ENCODE data around the gene LRMDA.

DNA sequence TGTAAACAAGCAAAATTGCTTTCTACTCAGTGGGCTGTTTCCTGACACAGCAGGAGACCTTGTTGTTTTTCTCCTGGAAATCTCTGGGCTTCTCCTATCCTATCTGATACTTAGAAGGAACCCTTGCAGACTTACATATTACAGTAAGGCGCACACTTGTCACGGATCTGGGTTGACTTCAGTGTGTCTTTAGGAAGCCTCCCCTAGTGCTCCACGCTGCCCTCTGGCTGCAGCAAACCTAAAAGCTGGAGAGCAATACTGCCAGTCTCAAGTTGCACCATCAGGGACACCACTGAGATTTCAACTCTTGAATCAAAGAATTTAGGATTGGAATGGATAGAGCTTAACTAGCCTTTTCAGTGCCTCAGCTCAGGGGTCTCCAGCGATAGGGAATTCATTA is 495.3 kb downstream of the LRMDA start:
- TF ChIP-seq, protein P1, sequence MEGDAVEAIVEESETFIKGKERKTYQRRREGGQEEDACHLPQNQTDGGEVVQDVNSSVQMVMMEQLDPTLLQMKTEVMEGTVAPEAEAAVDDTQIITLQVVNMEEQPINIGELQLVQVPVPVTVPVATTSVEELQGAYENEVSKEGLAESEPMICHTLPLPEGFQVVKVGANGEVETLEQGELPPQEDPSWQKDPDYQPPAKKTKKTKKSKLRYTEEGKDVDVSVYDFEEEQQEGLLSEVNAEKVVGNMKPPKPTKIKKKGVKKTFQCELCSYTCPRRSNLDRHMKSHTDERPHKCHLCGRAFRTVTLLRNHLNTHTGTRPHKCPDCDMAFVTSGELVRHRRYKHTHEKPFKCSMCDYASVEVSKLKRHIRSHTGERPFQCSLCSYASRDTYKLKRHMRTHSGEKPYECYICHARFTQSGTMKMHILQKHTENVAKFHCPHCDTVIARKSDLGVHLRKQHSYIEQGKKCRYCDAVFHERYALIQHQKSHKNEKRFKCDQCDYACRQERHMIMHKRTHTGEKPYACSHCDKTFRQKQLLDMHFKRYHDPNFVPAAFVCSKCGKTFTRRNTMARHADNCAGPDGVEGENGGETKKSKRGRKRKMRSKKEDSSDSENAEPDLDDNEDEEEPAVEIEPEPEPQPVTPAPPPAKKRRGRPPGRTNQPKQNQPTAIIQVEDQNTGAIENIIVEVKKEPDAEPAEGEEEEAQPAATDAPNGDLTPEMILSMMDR (IDR thresholded peaks at IDR 0.05): peak in 1 of 4 experiments; percentile 16
- no peak for TF ChIP-seq EP300 (IDR thresholded peaks at IDR 0.05)
- no peak for TF ChIP-seq POLR2A (IDR thresholded peaks at IDR 0.05)

Data from sigmoid colon (tissue), 4 donors.